Stimulated activated CD4-positive, alpha-beta T cell treated with anti-CD3 and anti-CD28 coated beads, Interleukin-12 subunit alpha, Interleukin-12 subunit beta, amount 100 ng/mL, for 4 hours (primary cell): Measurements from ENCODE around the gene PRCP.

ENCODE experiments used
- DNase-seq: peaks from one replicate; pipeline ENCODE4 v3.0.0-alpha.2; 2020

Gene PRCP

DNA sequence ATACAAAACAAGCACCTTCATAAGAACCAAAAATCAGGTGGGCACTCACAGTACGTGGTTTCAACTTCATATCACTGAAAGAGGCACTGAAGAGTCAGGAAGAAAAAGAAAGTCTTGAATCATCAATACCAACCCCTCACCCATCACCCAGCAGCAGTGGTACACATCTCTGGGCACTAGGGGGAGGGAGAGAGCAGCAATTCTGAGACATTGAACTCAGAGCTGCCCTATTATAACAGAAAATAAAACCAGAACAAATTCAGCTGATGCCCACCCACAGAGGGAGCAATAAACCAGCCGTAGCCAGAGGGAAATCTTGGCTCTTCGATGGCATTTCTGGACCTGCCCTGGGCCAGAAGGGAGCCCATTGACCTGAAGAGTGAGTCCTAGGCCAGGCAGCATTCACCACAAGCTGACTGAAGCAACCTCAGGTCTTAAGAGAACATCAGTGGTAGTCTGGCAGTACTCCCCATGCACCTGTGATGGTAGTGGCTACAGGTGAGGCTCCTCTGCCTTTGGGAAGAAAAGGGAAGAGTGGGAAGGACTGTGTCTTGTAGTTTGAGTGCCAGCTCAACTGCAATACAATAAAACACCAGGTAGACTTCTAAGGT lies 124.4 kb downstream of the PRCP start:
- DNase-seq = no peak

DNA sequence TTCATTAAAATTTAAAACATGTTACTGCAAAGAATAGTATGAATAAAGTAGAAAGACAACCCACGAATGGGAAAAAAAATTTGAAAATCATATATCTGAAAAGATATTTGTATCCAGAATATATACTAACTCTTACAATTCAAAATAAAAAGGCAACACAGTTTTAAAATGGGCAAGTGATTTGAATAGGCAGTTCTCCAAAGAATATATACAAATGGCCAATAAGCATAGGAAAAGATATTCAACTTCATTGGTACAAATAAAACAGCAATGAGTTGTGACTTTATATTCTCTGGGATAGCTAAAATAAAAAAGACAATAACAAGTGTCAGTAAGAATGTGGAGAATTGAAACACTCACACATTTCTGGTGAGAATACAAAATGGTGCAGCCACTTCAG lies 125.0 kb downstream of the PRCP start:
- DNase-seq = no peak
